HG02763 (cell line): ENCODE measurements around the gene SPINK1.
"Not testable (repeated sequence)": the region's sequence is repeated elsewhere in the genome, so short reads cannot be mapped to it uniquely, and the experiment has no call there.

Experiments used
- ATAC-seq: cut with Tn5 transposase; IDR thresholded peaks from one replicate; pipeline ENCODE4 v1.9.1; 2021; ENCODE audit warnings: mild to moderate bottlenecking, moderate library complexity; ENCODE audit not compliant: unreplicated experiment

Gene SPINK1

GRCh38 chr5:147831465-147831864 is at the start of gene SPINK1:
Gene SPINK1, minus strand, starts transcription at chr5:147831671. Its CDS starts 94 bp downstream, at chr5:147831577.
- ATAC-seq = no peak

- no peak for ATAC-seq
Observed at GRCh38 chr5:147880487-147880886, 49.0 kb upstream of the SPINK1 start.

- ATAC-seq = no peak
Observed at GRCh38 chr5:147879784-147880183, 48.3 kb upstream of the SPINK1 start.

- no peak for ATAC-seq
Observed at GRCh38 chr5:147878066-147878759, 46.7 kb upstream of the SPINK1 start, which contains the start of gene SCGB3A2. Gene SCGB3A2, plus strand, starts transcription at chr5:147878711. Its CDS starts 93 bp downstream, at chr5:147878804.

GRCh38 chr5:147876626-147877025 is 45.2 kb upstream of the SPINK1 start:
- ATAC-seq = no peak

GRCh38 chr5:147876141-147876540 is 44.7 kb upstream of the SPINK1 start:
- no peak for ATAC-seq

- ATAC-seq = no peak
Observed at GRCh38 chr5:147874910-147875367, 43.5 kb upstream of the SPINK1 start.

- not testable (repeated sequence) for ATAC-seq
Observed at GRCh38 chr5:147874118-147874875, 42.8 kb upstream of the SPINK1 start.

GRCh38 chr5:147872744-147873435 is 41.4 kb upstream of the SPINK1 start:
- not testable (repeated sequence) for ATAC-seq

- not testable (repeated sequence) for ATAC-seq
Observed at GRCh38 chr5:147871980-147872549, 40.6 kb upstream of the SPINK1 start.

GRCh38 chr5:147869892-147870291 is 38.4 kb upstream of the SPINK1 start:
- not testable (repeated sequence) for ATAC-seq

- no peak for ATAC-seq
Observed at GRCh38 chr5:147869112-147869511, 37.6 kb upstream of the SPINK1 start.

GRCh38 chr5:147863454-147864158 is 32.1 kb upstream of the SPINK1 start:
- no peak for ATAC-seq

- no peak for ATAC-seq
Observed at GRCh38 chr5:147860641-147861025, 29.2 kb upstream of the SPINK1 start.

GRCh38 chr5:147859962-147860640 is 28.6 kb upstream of the SPINK1 start:
- ATAC-seq = no peak

GRCh38 chr5:147858565-147858964 is 27.1 kb upstream of the SPINK1 start:
- ATAC-seq = no peak

- peak; percentile 76 for ATAC-seq
Observed at GRCh38 chr5:147857302-147858129, 26.0 kb upstream of the SPINK1 start.

GRCh38 chr5:147856801-147857200 is 25.3 kb upstream of the SPINK1 start:
- ATAC-seq = no peak

GRCh38 chr5:147855774-147856069 is 24.3 kb upstream of the SPINK1 start:
- ATAC-seq = no peak
